22Rv1 (cell line): ENCODE measurements around the gene CCDC175.

Source experiments
- CTCF ChIP-seq: fragments of 450-650 bp; IDR thresholded peaks from 2 replicates; pipeline ENCODE4 v1.5.1; 2017; ENCODE audit warnings: mild to moderate bottlenecking
- ZFX ChIP-seq: fragments of 450-650 bp; IDR thresholded peaks from 2 replicates; pipeline ENCODE4 v1.6.1; 2017; ENCODE audit warnings: antibody characterized with exemption, borderline replicate concordance

GRCh38 chr14:59564366-59564765 is 12.2 kb downstream of the CCDC175 start:
- no peak for TF ChIP-seq ZFX
- TF ChIP-seq CTCF: no peak
